Loucy (cell line): ENCODE measurements around the gene PRRT3.

Source experiments
- EZH2phosphoT487 ChIP-seq: fragments of 200-600 bp; IDR thresholded peaks from 2 replicates; pipeline ENCODE4 v1.6.1; 2018; ENCODE audit warnings: antibody characterized with exemption, mild to moderate bottlenecking, moderate library complexity, borderline replicate concordance
- TF ChIP-seq, protein P1 (sequence below): fragments of 200-600 bp; sonication (generic); conservative IDR thresholded peaks from 2 replicates; pipeline ENCODE4 v1.5.1; 2014; ENCODE audit warnings: mild to moderate bottlenecking, antibody characterized with exemption, low read length

DNA sequence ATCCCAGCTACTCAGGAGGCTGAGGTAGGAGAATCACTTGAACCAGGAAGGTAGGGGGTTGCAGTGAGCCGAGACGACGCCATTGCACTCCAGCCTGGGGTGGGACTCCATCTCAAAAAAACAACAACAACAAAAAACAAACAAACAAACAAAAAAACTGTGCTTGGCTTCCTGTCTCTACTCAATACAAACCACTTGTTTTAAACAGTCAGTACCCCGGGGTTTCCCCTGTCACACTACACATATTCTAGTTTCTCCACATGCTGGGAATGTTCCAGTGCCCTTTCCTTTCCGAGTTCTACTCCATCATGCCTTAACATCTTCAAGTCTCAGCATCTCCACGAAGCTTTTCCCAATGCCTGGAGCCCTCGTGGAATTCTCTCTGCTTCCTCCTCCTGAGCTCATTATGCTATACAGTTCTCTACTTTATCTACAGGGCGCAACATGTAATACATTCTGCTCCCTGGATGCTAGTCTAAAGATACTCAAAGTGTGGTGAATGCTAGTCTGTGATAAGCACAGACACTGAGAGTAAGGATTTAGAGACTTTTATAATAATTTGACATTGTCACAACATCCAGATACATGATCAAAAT lies 26.6 kb upstream of the PRRT3 start:
- TF ChIP-seq, protein P1, sequence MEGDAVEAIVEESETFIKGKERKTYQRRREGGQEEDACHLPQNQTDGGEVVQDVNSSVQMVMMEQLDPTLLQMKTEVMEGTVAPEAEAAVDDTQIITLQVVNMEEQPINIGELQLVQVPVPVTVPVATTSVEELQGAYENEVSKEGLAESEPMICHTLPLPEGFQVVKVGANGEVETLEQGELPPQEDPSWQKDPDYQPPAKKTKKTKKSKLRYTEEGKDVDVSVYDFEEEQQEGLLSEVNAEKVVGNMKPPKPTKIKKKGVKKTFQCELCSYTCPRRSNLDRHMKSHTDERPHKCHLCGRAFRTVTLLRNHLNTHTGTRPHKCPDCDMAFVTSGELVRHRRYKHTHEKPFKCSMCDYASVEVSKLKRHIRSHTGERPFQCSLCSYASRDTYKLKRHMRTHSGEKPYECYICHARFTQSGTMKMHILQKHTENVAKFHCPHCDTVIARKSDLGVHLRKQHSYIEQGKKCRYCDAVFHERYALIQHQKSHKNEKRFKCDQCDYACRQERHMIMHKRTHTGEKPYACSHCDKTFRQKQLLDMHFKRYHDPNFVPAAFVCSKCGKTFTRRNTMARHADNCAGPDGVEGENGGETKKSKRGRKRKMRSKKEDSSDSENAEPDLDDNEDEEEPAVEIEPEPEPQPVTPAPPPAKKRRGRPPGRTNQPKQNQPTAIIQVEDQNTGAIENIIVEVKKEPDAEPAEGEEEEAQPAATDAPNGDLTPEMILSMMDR = no peak
- TF ChIP-seq EZH2phosphoT487 = no peak
